ENCODE data around the gene GMIP.
"Not testable (repeated sequence)": the region's sequence is repeated elsewhere in the genome, so short reads cannot be mapped to it uniquely, and the experiment has no call there.

Gene GMIP

GRCh38 chr19:19686580-19686979 lies 43.1 kb upstream of the GMIP start:
- no peak overlapping the region for H3K4me2 ChIP-seq (ENCODE audit: insufficient read depth, low read length)
- H3K9ac ChIP-seq (ENCODE audit: low read depth, low read length): no peak overlapping the region
- no peak overlapping the region for H3K4me3 ChIP-seq (ENCODE audit: low read depth in 1 of 2, low read length in 2 of 2)
- ATAC-seq (ENCODE audit: insufficient read depth, low read depth) (peak; percentile 25; the same call in 2 of the 3 replicates), DNase-seq (no peak)
- peaks cover 21% of the 10 kb centered on the region for H3K79me2 ChIP-seq (ENCODE audit: insufficient read depth, low read length)
- no peak overlapping the region for H3K27ac ChIP-seq (ENCODE audit: low read length)
- TF ChIP-seq EZH2 (IDR thresholded peaks at IDR 0.05; ENCODE audit: borderline replicate concordance, low read depth, low read length, severe bottlenecking) (no peak), CTCF (IDR thresholded peaks at IDR 0.05; ENCODE audit: borderline replicate concordance, extremely low read depth, low read length, poor library complexity, severe bottlenecking) (no peak)
- H3K9me3 ChIP-seq (ENCODE audit: insufficient read depth, low read length, severe bottlenecking): peaks cover 2% of the 10 kb centered on the region
- H2AFZ ChIP-seq (ENCODE audit: low read depth, low read length): no peak overlapping the region
- H3K36me3 ChIP-seq (ENCODE audit: insufficient read depth, low read length): peaks cover 33% of the 10 kb centered on the region
- peaks cover 13% of the 10 kb centered on the region; the same call in 1 of the 2 replicates for H4K20me1 ChIP-seq (ENCODE audit: insufficient read depth, low read length)
- H3K4me1 ChIP-seq (ENCODE audit: insufficient read depth, low read length): no peaks in the 10 kb centered on the region
- H3K27me3 ChIP-seq (ENCODE audit: insufficient read depth, low read length, poor library complexity): no peaks in the 10 kb centered on the region

- not testable (repeated sequence) for H3K9ac ChIP-seq (ENCODE audit: low read depth, low read length); H3K9me3 ChIP-seq (ENCODE audit: insufficient read depth, low read length, severe bottlenecking); H3K27ac ChIP-seq (ENCODE audit: low read length); ATAC-seq (ENCODE audit: insufficient read depth, low read depth); DNase-seq; H3K4me2 ChIP-seq (ENCODE audit: insufficient read depth, low read length); H2AFZ ChIP-seq (ENCODE audit: low read depth, low read length); H3K27me3 ChIP-seq (ENCODE audit: insufficient read depth, low read length, poor library complexity); H3K4me1 ChIP-seq (ENCODE audit: insufficient read depth, low read length); H3K4me3 ChIP-seq (ENCODE audit: low read depth in 1 of 2, low read length in 2 of 2)
- peaks cover 13% of the 10 kb centered on the region; the same call in 1 of the 2 replicates for H4K20me1 ChIP-seq (ENCODE audit: insufficient read depth, low read length)
- peaks cover 37% of the 10 kb centered on the region for H3K36me3 ChIP-seq (ENCODE audit: insufficient read depth, low read length)
- H3K79me2 ChIP-seq (ENCODE audit: insufficient read depth, low read length): peaks cover 26% of the 10 kb centered on the region
These were observed 42.7 kb upstream of the GMIP start for GRCh38 chr19:19686119-19686518.

- Histone ChIP-seq H3K79me2 (ENCODE audit: insufficient read depth, low read length) (peaks cover 91% of the 10 kb centered on the region), H4K20me1 (ENCODE audit: insufficient read depth, low read length) (peaks cover 50% of the 10 kb centered on the region), H3K27ac (ENCODE audit: low read length) (no peak overlapping the region), H3K9me3 (ENCODE audit: insufficient read depth, low read length, severe bottlenecking) (peaks cover 16% of the 10 kb centered on the region), H3K4me3 (ENCODE audit: low read depth in 1 of 2, low read length in 2 of 2) (no peak overlapping the region), H3K4me2 (ENCODE audit: insufficient read depth, low read length) (no peak overlapping the region), H3K4me1 (ENCODE audit: insufficient read depth, low read length) (peaks cover 23% of the 10 kb centered on the region), H2AFZ (ENCODE audit: low read depth, low read length) (no peak overlapping the region), H3K9ac (ENCODE audit: low read depth, low read length) (no peak overlapping the region), H3K36me3 (ENCODE audit: insufficient read depth, low read length) (peaks cover 97% of the 10 kb centered on the region), H3K27me3 (ENCODE audit: insufficient read depth, low read length, poor library complexity) (no peaks in the 10 kb centered on the region)
- TF ChIP-seq EZH2 (IDR thresholded peaks at IDR 0.05; ENCODE audit: borderline replicate concordance, low read depth, low read length, severe bottlenecking) (no peak), CTCF (IDR thresholded peaks at IDR 0.05; ENCODE audit: borderline replicate concordance, extremely low read depth, low read length, poor library complexity, severe bottlenecking) (no peak)
- ATAC-seq (ENCODE audit: insufficient read depth, low read depth) (no peak), DNase-seq (no peak)
These were observed 36.0 kb upstream of the GMIP start for GRCh38 chr19:19679176-19680073.

GRCh38 chr19:19677579-19677978 lies 34.1 kb upstream of the GMIP start:
- H4K20me1 ChIP-seq (ENCODE audit: insufficient read depth, low read length): peaks cover 54% of the 10 kb centered on the region
- DNase-seq: no peak
- H3K27ac ChIP-seq (ENCODE audit: low read length): peak overlapping the region; percentile 9; the same call in 1 of the 2 replicates
- H3K4me2 ChIP-seq (ENCODE audit: insufficient read depth, low read length): peak overlapping the region; percentile 6; the same call in 1 of the 2 replicates
- no peaks in the 10 kb centered on the region for H3K27me3 ChIP-seq (ENCODE audit: insufficient read depth, low read length, poor library complexity)
- peaks cover 39% of the 10 kb centered on the region for H3K4me1 ChIP-seq (ENCODE audit: insufficient read depth, low read length)
- H3K9ac ChIP-seq (ENCODE audit: low read depth, low read length): no peak overlapping the region
- H2AFZ ChIP-seq (ENCODE audit: low read depth, low read length): no peak overlapping the region
- peaks cover 22% of the 10 kb centered on the region for H3K9me3 ChIP-seq (ENCODE audit: insufficient read depth, low read length, severe bottlenecking)
- peaks cover 95% of the 10 kb centered on the region for H3K79me2 ChIP-seq (ENCODE audit: insufficient read depth, low read length)
- peak overlapping the region in 1 of 2 experiments; percentile 22; a peak in 1 of 4 replicates for H3K4me3 ChIP-seq (ENCODE audit: low read depth in 1 of 2, low read length in 2 of 2)
- TF ChIP-seq EZH2 (IDR thresholded peaks at IDR 0.05; ENCODE audit: borderline replicate concordance, low read depth, low read length, severe bottlenecking) (no peak), CTCF (IDR thresholded peaks at IDR 0.05; ENCODE audit: borderline replicate concordance, extremely low read depth, low read length, poor library complexity, severe bottlenecking) (no peak)
- peaks cover 98% of the 10 kb centered on the region for H3K36me3 ChIP-seq (ENCODE audit: insufficient read depth, low read length)
- ATAC-seq (ENCODE audit: insufficient read depth, low read depth): no peak
